ENCODE data around the gene PNMA5. TPM values are rescaled to one million over a fixed set of nuclear protein-coding genes. Genes with fewer than 3 reads are reported as not detected.
"Not testable (repeated sequence)": the region's sequence is repeated elsewhere in the genome, so short reads cannot be mapped to it uniquely, and the experiment has no call there.

Gene PNMA5
- total and polyA plus RNA-seq, 4 donors = 0.09 TPM; not detected in 3

DNA sequence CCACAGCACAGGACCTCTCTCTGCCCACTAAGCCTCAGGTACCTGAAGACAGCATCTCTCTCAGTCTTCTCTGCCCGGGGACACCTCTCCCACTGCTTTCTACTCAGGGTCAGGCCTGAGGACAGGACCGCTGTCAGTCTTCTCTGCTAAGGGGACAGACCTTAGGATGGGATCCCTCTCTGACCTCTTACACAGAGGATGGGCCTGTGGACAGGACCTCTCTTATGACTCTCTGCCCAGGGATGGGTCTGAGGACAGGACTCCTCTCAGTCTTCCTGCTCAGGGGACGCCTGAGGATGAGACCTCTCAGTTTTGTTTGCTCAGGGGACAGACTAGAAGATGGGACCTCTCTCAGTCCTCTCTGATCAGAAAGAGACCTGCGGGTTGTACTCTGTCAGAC lies 8.5 kb downstream of the PNMA5 start:
- not testable (repeated sequence) for H3K9me3 ChIP-seq (ENCODE audit: control insufficient read depth in 4 of 4, low read length in 3 of 4); H3K4me1 ChIP-seq (ENCODE audit: control insufficient read depth in 4 of 4, insufficient read depth in 4 of 4, low read length in 3 of 4); H3K27ac ChIP-seq (ENCODE audit: low read depth in 1 of 2, low read length in 2 of 2); H3K9ac ChIP-seq (ENCODE audit: low read depth in 1 of 2, low read length in 2 of 2); DNase-seq (ENCODE audit: low spot score); H3K36me3 ChIP-seq (ENCODE audit: control insufficient read depth in 4 of 4, insufficient read depth in 3 of 4, low read depth in 1 of 4, low read length in 3 of 4); H3K27me3 ChIP-seq (ENCODE audit: control insufficient read depth in 4 of 4, insufficient read depth in 4 of 4, low read length in 3 of 4); H3K4me3 ChIP-seq (ENCODE audit: low read depth in 1 of 3, low read length in 3 of 3)
- WGBS = no CpG with 5 or more reads among the region's 4 CpGs

DNA sequence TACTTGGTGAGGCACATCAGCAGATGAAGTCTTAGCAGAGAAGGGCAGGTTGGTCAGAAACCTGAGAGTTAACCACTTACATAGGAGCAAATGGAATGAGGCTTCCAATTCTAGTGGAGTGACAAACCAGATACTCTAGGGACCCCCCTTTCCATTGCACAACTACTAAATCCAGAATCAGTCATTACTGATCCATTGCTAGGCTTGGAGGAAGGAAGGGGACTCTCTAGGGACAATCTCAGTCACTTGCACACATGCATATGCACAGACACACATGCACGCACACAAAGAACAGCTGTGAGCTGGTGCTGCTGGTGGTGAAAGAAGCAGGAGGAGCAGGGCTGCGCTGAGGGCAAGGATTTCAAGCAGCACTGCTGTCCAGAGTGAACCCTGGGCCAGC lies 25.7 kb downstream of the PNMA5 start:
- no peak overlapping the region for H3K4me3 ChIP-seq (ENCODE audit: low read depth in 1 of 3, low read length in 3 of 3)
- TF ChIP-seq, protein P1, sequence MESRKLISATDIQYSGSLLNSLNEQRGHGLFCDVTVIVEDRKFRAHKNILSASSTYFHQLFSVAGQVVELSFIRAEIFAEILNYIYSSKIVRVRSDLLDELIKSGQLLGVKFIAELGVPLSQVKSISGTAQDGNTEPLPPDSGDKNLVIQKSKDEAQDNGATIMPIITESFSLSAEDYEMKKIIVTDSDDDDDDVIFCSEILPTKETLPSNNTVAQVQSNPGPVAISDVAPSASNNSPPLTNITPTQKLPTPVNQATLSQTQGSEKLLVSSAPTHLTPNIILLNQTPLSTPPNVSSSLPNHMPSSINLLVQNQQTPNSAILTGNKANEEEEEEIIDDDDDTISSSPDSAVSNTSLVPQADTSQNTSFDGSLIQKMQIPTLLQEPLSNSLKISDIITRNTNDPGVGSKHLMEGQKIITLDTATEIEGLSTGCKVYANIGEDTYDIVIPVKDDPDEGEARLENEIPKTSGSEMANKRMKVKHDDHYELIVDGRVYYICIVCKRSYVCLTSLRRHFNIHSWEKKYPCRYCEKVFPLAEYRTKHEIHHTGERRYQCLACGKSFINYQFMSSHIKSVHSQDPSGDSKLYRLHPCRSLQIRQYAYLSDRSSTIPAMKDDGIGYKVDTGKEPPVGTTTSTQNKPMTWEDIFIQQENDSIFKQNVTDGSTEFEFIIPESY (IDR thresholded peaks at IDR 0.05) = no peak
- no peak for TF ChIP-seq HNF4G (IDR thresholded peaks at IDR 0.05)
- TF ChIP-seq, protein P2, sequence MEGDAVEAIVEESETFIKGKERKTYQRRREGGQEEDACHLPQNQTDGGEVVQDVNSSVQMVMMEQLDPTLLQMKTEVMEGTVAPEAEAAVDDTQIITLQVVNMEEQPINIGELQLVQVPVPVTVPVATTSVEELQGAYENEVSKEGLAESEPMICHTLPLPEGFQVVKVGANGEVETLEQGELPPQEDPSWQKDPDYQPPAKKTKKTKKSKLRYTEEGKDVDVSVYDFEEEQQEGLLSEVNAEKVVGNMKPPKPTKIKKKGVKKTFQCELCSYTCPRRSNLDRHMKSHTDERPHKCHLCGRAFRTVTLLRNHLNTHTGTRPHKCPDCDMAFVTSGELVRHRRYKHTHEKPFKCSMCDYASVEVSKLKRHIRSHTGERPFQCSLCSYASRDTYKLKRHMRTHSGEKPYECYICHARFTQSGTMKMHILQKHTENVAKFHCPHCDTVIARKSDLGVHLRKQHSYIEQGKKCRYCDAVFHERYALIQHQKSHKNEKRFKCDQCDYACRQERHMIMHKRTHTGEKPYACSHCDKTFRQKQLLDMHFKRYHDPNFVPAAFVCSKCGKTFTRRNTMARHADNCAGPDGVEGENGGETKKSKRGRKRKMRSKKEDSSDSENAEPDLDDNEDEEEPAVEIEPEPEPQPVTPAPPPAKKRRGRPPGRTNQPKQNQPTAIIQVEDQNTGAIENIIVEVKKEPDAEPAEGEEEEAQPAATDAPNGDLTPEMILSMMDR (IDR thresholded peaks at IDR 0.05; ENCODE audit: low read depth, low read length, missing input control) = no peak
- TF ChIP-seq FOXA1 (IDR thresholded peaks at IDR 0.05) = no peak
- TF ChIP-seq NR2F2 (IDR thresholded peaks at IDR 0.05) = no peak
- TF ChIP-seq FOXA2 (IDR thresholded peaks at IDR 0.05) = no peak
- no peak for TF ChIP-seq RAD21 (IDR thresholded peaks at IDR 0.05)
- TF ChIP-seq, protein P3, sequence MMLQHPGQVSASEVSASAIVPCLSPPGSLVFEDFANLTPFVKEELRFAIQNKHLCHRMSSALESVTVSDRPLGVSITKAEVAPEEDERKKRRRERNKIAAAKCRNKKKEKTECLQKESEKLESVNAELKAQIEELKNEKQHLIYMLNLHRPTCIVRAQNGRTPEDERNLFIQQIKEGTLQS (IDR thresholded peaks at IDR 0.05) = no peak
- no peak for TF ChIP-seq JUND (IDR thresholded peaks at IDR 0.05)
- no peak for TF ChIP-seq EGR1 (IDR thresholded peaks at IDR 0.05; ENCODE audit: low read depth in 2 of 2)
- TF ChIP-seq YY1 (IDR thresholded peaks at IDR 0.05) = no peak
- TF ChIP-seq TAF1 (conservative IDR thresholded peaks at IDR 0.05) = no peak
- TF ChIP-seq GABPA (IDR thresholded peaks at IDR 0.05 in 1 of 2, conservative IDR thresholded peaks at IDR 0.05 in 1 of 2) = no peak
- TF ChIP-seq, protein P4, sequence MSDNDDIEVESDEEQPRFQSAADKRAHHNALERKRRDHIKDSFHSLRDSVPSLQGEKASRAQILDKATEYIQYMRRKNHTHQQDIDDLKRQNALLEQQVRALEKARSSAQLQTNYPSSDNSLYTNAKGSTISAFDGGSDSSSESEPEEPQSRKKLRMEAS (IDR thresholded peaks at IDR 0.05) = no peak
- no peak for TF ChIP-seq RXRA (IDR thresholded peaks at IDR 0.05)
- no peak for TF ChIP-seq HNF4A (conservative IDR thresholded peaks at IDR 0.05)
- H3K36me3 ChIP-seq (ENCODE audit: control insufficient read depth in 4 of 4, insufficient read depth in 3 of 4, low read depth in 1 of 4, low read length in 3 of 4) = no peaks in the 10 kb centered on the region
- no peak overlapping the region for H3K27ac ChIP-seq (ENCODE audit: low read depth in 1 of 2, low read length in 2 of 2)
- 97% methylated on average over 2 of the region's 2 CpGs for WGBS
- no peaks in the 10 kb centered on the region for H3K4me1 ChIP-seq (ENCODE audit: control insufficient read depth in 4 of 4, insufficient read depth in 4 of 4, low read length in 3 of 4)
- no peak for DNase-seq (ENCODE audit: low spot score)
- H3K9ac ChIP-seq (ENCODE audit: low read depth in 1 of 2, low read length in 2 of 2) = no peak overlapping the region
- H3K27me3 ChIP-seq (ENCODE audit: control insufficient read depth in 4 of 4, insufficient read depth in 4 of 4, low read length in 3 of 4) = no peaks in the 10 kb centered on the region
- H3K9me3 ChIP-seq (ENCODE audit: control insufficient read depth in 4 of 4, low read length in 3 of 4) = no peaks in the 10 kb centered on the region

DNA sequence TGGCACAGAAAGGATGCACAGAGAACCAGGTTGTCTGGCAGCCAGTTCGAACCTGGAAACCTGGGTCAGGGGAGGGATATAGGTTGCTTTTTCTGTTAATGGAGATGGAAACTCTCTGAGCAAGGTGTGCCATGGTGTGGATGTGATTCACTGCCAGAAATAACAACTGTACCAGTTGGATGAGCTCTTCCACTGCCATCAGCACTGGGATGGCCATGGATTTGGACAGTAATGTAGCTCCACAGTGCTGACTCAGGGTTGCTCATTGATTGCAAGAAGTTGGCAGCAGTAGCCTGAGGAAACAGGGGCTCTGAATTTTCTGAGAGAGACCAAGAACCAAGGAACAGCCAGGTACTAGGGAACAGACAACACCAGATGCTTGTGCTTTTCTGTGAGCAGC lies 33.8 kb downstream of the PNMA5 start:
- no peak for DNase-seq (ENCODE audit: low spot score)
- Histone ChIP-seq H3K9ac (ENCODE audit: low read depth in 1 of 2, low read length in 2 of 2) (no peak overlapping the region), H3K36me3 (ENCODE audit: control insufficient read depth in 4 of 4, insufficient read depth in 3 of 4, low read depth in 1 of 4, low read length in 3 of 4) (no peaks in the 10 kb centered on the region), H3K27ac (ENCODE audit: low read depth in 1 of 2, low read length in 2 of 2) (no peak overlapping the region), H3K9me3 (ENCODE audit: control insufficient read depth in 4 of 4, low read length in 3 of 4) (no peaks in the 10 kb centered on the region), H3K27me3 (ENCODE audit: control insufficient read depth in 4 of 4, insufficient read depth in 4 of 4, low read length in 3 of 4) (no peaks in the 10 kb centered on the region), H3K4me3 (ENCODE audit: low read depth in 1 of 3, low read length in 3 of 3) (no peak overlapping the region), H3K4me1 (ENCODE audit: control insufficient read depth in 4 of 4, insufficient read depth in 4 of 4, low read length in 3 of 4) (peaks cover 0 to 14% (median 0%) of the 10 kb centered on the region in 4 donors)
- WGBS = 97% methylated on average over 1 of the region's 1 CpG
- TF ChIP-seq NR2F2 (IDR thresholded peaks at IDR 0.05) (no peak), HNF4G (IDR thresholded peaks at IDR 0.05) (no peak), SP1 (IDR thresholded peaks at IDR 0.05) (no peak), YY1 (IDR thresholded peaks at IDR 0.05) (no peak), HNF4A (conservative IDR thresholded peaks at IDR 0.05) (no peak), GABPA (IDR thresholded peaks at IDR 0.05 in 1 of 2, conservative IDR thresholded peaks at IDR 0.05 in 1 of 2) (no peak), FOXA2 (IDR thresholded peaks at IDR 0.05) (no peak), EGR1 (IDR thresholded peaks at IDR 0.05; ENCODE audit: low read depth in 2 of 2) (no peak), JUND (IDR thresholded peaks at IDR 0.05) (no peak), RAD21 (IDR thresholded peaks at IDR 0.05) (no peak)
- TF ChIP-seq, protein P5, sequence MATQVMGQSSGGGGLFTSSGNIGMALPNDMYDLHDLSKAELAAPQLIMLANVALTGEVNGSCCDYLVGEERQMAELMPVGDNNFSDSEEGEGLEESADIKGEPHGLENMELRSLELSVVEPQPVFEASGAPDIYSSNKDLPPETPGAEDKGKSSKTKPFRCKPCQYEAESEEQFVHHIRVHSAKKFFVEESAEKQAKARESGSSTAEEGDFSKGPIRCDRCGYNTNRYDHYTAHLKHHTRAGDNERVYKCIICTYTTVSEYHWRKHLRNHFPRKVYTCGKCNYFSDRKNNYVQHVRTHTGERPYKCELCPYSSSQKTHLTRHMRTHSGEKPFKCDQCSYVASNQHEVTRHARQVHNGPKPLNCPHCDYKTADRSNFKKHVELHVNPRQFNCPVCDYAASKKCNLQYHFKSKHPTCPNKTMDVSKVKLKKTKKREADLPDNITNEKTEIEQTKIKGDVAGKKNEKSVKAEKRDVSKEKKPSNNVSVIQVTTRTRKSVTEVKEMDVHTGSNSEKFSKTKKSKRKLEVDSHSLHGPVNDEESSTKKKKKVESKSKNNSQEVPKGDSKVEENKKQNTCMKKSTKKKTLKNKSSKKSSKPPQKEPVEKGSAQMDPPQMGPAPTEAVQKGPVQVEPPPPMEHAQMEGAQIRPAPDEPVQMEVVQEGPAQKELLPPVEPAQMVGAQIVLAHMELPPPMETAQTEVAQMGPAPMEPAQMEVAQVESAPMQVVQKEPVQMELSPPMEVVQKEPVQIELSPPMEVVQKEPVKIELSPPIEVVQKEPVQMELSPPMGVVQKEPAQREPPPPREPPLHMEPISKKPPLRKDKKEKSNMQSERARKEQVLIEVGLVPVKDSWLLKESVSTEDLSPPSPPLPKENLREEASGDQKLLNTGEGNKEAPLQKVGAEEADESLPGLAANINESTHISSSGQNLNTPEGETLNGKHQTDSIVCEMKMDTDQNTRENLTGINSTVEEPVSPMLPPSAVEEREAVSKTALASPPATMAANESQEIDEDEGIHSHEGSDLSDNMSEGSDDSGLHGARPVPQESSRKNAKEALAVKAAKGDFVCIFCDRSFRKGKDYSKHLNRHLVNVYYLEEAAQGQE (IDR thresholded peaks at IDR 0.05) = no peak
- TF ChIP-seq, protein P2 (IDR thresholded peaks at IDR 0.05; ENCODE audit: low read depth, low read length, missing input control) = no peak
- TF ChIP-seq, protein P4 (IDR thresholded peaks at IDR 0.05) = no peak

All from liver (tissue), 9 donors.